ENCODE results near the gene HEATR9.

GRCh38 chr17:35900280-35900679, 31.6 kb upstream of the HEATR9 start:
- TF ChIP-seq, protein P1, sequence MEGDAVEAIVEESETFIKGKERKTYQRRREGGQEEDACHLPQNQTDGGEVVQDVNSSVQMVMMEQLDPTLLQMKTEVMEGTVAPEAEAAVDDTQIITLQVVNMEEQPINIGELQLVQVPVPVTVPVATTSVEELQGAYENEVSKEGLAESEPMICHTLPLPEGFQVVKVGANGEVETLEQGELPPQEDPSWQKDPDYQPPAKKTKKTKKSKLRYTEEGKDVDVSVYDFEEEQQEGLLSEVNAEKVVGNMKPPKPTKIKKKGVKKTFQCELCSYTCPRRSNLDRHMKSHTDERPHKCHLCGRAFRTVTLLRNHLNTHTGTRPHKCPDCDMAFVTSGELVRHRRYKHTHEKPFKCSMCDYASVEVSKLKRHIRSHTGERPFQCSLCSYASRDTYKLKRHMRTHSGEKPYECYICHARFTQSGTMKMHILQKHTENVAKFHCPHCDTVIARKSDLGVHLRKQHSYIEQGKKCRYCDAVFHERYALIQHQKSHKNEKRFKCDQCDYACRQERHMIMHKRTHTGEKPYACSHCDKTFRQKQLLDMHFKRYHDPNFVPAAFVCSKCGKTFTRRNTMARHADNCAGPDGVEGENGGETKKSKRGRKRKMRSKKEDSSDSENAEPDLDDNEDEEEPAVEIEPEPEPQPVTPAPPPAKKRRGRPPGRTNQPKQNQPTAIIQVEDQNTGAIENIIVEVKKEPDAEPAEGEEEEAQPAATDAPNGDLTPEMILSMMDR (IDR thresholded peaks at IDR 0.05; ENCODE audit: low read depth, low read length): no peak
- no peak for TF ChIP-seq POLR2A (IDR thresholded peaks at IDR 0.05; ENCODE audit: extremely low read depth, insufficient read length)

All from NB4 (cell line).